Measurements from ENCODE around the gene MEGF11. TPM values are rescaled to one million over a fixed set of nuclear protein-coding genes. Genes with fewer than 3 reads are reported as not detected.

Gene MEGF11
- polyA plus RNA-seq, 12 donors, result 0.12 to 1.6 (median 0.60) TPM; not detected in 2

DNA sequence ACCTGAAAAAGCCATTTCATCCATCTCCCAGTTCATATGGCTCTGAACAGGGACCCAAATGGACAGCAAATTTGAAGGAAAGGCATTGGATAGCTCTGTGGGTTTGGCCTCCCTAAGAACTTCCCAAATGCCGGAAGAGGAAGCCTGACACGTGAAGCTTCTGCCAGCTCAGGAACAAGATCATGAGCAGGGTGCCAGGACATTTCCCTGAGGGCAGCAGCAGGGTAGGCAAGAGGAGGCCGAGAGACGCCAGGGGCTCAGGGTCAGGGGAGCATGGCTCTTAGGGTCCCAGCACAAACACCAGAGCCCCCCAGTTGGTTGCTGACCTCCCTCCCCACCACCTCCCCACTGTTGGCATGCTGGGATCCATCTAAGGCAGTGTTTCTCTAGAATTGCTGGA, 187.5 kb downstream of the MEGF11 start:
- no peak for DNase-seq

DNA sequence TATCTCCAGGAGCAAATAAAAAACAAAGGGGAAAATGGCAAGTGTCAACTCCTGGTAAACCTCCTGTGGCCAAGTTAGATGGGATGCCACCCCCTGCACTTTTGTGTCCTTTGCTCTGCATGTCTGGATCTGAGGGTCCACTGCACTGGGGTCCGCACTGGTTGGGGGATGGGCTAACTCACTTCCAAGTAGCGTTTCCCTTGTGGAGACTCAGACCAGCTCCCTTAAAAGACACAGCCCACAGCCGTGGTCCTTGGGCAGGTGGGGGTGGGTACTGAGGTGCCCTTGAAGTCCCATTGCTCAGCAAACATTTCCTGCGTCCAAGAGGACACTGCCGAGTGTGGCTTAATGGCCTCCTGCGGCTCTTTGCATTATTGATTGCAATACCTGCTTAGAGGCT, 188.2 kb downstream of the MEGF11 start:
- no peak for DNase-seq

DNA sequence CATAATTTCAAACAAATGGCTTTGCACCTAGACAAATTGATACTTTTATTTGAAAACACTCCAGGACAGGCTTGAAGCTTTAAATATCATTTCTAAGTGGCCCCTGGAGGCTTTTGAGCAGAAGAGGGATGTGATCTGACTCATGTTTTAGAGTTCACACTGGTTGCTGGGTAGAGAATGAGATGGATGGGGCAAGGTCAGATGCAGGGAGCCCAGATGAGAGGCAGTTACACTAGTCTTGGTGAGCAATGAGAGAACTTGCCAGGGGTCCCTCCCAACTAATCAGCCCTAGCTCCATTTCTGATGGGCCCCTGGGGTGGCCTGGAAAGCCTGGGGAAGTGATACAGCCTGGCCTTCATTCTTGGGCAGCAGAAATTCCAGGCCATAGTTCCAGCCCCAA, 190.4 kb downstream of the MEGF11 start:
- no peak for DNase-seq

DNA sequence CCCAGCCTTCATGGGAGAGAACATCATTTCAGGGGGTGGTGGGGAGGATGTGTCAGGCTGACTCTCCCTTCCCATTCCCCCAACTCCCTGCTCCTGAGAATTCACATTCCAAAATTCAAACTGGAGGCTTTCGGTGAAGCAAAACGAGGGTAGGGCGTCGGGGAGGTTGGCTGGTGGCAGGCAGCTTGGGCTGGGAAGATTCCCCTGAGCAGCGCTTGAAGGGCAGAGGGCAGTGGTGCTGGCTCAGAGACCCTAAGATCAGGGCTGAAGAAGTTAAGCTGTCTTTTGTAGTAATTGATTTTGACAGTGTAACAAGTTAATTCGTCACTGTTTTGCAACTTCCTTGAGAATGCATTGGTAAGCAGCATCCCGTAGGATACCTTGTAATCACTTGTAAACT, 196.5 kb downstream of the MEGF11 start:
- no peak for DNase-seq

DNA sequence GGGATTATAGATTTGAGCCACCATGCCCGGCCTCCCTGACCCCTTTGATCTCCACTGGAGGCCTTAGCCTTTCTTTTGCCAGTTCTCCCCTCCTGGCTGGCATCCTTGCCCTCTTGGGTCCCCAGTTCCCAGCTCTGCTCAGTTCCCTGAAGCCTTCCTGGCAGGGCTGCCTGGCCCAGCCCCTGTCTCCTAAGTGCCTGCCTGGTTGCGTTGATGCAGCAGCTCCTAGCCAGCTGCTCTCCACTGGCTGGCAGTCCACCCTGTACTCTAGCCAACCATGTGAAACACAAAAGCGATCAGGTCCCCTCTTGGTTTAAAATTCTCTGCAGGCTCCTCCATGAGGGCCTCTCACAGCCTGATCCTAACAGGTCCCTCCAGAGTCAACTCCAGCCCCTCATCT, 199.6 kb downstream of the MEGF11 start:
- no peak for DNase-seq

DNA sequence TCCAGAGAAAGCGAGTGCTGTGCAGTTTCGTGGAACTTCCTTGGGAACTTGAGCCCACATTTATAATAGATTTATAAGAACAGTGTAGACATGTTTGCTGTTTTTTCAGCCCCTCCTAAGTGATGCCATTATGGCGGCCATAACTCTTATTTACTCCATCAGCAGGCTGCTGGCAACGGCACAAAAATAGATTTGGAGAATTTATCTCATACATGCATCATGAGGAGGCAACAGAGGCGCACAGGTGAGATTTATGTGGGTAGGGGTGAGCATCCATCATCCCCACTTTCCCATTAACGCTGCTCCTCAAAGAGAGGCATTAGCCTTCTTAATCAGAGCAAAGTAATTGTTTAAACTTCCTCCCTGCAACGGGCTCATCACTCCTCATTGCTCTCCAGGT, 201.7 kb downstream of the MEGF11 start:
- no peak for DNase-seq

DNA sequence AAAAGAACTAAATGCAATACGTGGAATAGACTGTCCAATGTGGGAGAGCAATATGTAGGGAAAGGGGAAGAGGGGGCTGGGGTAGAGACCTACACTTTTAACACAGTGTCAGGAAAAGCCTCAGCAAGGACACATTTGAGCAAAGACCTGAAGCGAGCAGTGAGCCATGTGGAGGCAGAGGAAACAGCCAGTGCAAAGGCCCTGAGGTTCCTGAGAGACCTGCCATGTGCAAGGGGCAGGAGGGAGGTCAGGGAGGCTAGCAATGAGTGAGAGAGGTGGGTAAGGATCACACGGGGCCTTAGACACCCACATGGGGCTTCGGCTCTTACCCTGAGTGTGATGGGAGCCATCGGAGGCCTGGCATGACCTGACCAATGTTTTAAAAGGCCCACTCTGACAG, 203.3 kb downstream of the MEGF11 start:
- DNase-seq, result no peak

DNA sequence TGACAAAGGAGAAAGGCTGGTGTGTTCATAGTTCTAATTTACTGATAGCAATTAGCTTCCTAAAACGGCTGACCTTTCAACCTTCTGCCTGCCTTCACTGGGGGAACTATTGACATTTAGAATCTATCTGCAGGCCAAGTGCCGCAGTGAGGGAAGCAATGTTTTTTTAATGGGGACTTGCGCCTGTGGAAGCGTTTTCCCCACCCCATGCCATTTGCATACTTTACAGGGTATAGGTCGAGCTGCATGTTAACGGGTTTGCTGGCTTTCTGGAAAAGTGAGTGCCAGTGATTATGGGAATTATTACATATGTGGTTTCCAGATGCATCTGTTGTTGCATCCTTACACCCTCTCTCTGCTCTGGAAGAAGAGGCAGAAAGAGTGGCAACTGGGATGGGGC, 204.2 kb downstream of the MEGF11 start:
- DNase-seq, result no peak

DNA sequence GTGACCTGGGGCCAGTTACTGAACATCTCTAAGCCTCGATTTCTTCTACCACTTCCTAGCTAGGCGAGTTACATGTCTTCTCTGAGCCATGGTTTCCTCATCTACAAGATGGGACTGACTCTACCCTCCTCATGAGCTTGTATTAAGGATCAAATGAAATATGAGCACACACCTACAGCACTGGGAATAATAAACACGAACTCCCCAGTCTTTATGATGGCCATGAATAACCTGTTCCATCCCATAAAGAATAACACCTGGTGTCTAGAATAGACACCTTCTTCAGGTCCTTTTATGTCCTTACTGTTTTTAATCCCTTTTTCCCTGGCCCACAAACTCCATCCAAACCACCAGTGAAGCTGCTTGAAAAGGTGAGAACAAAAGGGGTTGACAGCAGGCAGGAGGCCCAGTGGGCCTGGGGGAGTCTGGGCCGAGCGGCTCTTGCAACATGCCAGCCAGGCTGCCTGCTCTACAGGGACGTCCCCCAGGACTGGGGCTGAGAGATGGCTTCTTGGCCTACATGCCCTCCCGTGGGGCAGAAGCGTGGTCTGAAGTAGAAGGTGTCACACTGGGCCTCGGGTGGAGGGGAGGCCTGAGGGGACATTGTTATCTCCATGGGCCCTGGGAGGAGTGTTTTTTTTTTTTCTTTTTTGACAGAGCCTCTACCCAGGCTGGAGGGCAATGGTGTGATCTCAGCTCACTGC, 206.1 kb downstream of the MEGF11 start:
- DNase-seq, result no peak

DNA sequence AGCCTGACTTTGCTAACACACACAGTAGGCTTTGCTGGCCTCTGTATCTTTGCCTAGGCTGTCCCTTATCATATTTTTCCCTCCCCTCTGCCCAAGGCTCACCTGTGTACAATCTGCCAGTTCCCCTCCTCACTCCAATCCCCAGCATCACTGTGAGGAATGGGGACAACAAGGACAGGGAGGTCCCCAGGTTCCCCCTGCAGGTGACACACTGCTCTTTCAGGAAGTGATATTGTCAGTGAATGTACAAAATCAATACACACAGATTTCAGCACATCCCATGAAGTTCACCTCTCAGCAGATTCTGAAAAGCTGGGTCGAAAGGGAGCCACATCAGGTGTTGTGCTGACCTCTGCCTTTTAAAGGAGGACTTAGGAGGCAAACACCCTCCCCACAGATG, 206.8 kb downstream of the MEGF11 start:
- DNase-seq, result no peak

DNA sequence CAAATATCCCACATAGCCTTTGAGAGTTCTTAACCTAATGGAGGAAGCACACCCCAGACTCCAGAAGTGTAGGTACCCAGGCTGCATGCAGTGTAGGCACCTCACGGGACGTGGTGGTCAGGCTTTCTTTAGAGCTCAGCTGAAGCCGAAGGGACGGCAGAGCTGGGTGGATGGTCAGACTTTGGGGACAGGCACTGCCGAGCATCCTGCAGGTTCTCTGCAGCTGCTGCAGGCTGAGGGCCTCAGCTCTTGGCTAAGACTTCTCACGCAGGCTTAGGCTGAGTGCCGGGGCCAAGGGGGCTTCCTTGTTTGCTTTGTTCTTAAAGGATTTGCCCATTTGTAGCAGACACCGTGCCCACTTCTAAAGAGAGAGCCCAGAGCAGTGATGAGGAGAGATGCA, 207.2 kb downstream of the MEGF11 start:
- DNase-seq, result no peak

DNA sequence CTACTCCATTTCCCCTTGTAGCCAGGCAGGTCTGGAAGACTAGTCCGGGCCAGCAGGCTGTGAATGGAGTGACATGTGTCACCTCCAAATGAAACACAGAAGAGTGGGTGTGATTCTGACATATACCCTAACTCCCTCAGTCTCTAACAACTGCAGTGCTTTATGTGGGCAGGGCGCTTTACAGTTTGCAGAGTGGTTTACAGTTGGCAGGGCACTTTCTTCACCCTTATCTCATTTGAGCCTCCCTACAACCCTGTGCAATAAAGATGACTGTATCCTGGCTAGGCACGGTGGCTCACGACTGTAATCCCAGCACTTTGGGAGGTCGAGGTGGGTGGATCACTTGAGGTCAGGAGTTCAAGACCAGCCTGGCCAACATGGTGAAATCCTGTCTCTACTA, 208.0 kb downstream of the MEGF11 start:
- DNase-seq, result no peak

DNA sequence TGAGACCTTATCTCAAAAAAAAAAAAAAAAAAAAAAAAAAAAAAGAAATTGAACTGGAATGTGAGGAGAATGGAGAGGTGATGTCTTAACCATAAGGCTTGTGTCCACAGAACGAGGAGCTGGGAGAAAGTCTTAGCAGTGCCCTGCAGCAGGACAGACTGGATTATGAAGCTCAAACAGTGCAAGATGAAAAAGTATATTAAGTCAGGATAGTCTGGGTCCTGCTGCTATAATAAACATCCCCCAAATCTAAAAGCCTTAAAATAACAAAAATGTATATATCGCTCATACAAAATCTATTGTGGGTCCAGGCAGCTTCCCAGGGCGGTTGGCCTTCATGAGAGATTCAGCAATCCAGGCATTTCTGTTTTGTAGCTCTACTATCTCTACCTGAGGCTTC, 208.7 kb downstream of the MEGF11 start:
- DNase-seq, result no peak

DNA sequence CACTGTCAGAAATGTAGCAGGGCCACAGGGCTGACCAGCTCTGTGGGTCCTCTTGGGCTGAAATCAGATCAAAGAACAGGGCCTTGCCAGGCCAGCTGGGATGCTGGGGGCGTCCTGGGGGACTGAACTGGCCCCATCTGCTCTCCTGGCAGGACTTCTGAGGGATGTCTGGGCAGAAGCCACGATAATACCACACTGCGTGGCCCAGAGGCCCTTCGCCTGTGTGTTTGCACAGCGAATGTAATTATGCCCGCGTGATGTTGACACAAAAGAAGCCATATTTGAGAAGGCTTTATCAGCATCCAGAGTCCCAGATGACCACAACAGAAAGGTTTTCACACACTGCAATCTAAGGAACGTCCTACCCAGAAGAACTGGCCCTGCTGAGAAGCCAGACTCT, 210.3 kb downstream of the MEGF11 start:
- DNase-seq, result no peak

DNA sequence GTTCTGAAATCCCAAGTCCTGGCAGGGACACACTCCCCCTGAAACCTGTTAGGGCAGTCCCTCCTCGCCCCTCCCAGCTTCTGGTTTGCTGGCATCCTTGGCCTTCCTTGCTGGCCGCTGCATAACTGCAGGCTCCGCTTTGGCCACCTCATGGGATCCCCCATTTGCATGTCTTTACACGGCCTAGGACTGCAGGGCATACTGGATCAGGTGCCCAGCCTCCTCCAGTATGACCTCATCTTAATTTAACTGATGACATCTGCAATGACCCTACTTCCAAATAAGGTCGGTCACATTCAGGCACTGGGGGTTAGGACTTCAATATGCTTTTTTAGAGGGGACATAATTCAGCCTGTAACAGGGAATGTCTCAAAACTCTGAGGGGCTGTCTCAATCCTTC, 210.9 kb downstream of the MEGF11 start:
- DNase-seq, result no peak

DNA sequence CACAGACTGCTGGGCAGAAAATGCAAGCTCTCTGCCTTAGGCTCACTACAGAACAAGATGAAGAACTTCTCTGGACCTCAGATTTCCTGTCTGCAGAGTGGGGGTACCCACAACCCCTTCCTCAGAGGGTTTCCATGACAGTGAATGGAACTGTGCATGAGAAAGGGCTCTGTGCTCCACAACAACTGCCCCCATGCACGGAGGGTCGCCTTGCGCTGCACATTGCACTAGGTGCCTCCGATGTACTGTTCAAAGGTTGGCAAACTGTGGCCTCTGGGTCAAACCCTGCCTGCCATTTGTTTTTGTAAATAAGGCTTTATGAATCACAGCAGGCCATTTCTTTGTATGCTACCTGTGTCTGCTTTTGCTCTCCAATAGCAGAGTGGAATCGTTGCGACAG, 212.3 kb downstream of the MEGF11 start:
- no peak for DNase-seq

DNA sequence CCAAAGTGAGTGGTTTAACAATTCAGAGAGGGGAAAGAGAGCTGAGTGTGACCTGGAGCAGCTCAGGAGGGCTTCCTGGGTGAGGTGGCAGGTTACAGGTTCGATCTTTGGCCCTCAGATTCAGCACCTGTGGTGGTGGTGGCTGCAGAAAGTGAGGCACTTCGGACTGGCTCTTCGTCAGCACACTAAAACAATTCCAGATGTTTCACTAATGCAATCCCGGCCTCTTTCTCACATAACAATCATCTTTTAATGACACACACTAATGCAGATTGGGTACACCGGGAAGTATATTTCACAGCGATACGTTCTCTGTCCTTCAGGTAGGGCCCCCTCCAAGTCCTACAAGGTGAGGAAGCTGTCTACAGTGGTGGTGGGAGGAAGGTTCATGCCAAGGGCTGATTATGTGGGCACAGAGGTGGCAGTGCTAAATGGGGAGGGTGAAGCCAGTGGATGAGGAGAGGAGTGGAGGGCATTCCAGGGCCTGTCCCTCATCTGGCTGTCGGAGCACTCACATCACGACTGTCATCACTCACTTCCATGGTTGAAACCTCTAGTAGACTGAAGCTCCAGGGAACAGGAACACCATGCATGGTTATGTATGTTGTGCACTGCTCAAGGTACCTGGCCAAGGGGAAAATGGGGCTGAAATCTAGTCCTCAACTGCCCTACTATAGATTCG, 213.2 kb downstream of the MEGF11 start:
- no peak for DNase-seq

DNA sequence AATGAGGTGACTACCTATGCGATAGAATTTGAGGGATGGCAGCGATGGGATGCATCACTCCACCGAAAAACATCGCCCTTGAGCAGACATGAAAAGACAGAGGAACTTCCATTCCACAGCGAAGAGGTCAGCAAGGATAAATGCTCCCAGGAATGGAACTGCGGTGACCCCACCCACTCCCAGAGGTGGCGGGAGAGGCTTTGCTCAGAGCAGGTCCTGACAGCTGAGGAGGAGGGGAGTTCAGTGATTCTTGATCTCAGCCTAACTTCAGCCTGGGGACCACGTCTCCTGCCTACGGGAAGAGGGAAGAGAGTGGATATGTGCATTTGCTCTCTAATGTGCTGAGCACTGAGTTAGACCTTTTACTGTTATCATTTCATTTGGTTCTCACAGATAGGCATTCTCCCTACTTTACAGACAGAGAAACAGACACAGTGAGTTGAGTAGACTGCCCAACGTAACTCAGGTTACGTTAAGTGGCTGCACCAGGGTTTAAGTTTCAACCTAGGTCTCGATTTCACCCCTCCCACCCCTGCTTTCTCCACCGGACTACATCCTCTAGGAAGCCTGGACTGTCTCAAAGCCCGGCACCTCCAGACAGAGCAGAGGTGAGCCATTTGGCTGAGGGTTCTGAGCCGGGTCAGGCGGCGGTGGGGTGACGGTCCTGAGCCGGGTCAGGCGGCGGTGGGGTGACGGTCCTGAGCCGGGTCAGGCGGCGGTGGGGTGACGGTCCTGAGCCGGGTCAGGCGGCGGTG, 214.3 kb downstream of the MEGF11 start:
- DNase-seq, result no peak

DNA sequence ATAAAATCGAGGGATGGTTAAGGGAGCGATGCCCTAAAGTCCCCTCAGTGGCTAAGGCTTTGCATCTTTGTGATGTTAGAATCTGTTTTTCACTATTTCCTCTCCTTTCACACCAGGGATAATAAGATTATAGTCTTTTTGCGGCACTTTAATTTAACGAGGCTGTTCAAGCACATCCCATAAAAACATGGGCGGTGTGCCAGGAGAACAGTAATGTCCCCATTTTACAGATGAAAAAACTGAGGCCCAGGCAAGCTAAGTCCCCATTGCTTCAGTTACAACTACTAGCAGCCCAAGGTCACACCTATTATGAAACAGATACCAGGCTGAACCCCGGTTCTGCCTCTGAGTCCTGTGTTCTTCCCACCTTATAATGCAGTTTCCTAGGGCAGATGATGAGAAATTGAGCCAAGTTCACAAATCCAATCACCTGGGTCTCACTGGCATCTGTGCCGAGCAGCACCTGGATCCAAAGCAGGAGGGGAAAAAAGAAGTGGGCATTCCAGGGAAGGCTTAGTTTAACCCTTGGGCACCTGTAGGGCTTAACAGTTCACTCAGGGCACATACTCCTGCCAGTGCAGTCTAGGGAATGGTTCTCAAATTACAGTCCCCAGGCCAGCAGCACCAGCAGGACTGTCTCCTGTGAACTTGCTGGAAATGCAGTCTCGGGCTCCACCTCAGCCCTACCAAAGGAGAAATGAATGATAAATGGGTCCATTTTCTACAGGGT, 215.0 kb downstream of the MEGF11 start:
- no peak for DNase-seq

DNA sequence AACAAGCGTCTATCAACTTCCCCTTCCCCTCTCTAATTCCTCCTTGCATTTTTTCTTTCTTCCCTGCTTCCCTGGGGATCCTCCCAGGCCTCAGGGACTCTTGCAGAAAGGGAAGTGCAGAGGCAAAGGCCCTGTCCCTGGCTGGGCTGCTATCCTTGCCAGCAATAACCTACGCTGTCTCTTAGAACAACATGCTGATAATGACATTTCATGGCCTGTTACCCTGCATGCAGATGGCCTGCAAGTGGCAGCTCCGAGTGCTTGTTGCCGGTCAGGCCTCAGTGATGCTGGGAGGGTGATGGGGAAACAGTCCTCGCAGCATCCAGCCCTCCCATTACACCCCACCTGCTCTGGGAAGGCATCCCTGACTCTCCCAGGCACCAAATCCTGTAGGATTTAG, 216.7 kb downstream of the MEGF11 start:
- DNase-seq, result no peak

DNA sequence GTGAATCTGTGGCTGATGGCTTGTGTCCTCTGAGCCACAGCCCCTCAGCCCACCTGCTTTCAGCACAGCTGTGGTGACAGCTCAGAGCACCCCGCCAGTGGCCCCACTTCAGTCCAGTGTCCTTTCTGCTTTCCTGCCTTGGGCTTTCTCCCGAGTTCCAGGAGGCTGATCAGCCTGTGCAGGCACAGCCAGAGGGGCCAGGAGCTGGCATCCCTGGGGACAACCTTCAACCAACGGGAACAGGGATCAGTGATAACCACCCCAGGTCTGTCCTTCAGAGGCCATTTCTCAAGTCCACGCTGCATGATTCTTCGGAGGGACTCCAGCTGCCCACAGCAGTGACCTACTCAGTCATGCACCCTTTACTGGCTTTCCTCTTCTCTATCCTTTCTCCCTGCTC, 217.6 kb downstream of the MEGF11 start:
- DNase-seq, result no peak

DNA sequence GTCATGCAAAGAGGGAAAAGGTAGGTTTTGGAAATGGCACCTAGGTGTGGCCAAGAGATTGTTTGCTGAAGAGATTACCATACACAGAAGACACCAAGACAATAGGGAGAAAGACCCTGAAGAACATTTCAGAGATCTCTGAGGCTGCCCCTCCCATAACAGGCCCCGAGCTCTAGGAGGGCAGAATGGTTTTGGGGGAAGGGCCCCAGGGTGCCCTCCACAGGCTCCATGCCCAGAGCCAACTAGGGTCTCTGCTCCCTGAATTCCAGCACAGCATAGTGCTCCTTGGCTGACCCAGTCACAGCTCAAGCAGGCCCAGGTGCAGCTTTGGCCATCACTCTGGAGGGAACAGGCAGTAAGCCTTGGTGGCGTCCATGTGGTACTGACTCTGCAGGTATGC, 220.4 kb downstream of the MEGF11 start:
- no peak for DNase-seq

DNA sequence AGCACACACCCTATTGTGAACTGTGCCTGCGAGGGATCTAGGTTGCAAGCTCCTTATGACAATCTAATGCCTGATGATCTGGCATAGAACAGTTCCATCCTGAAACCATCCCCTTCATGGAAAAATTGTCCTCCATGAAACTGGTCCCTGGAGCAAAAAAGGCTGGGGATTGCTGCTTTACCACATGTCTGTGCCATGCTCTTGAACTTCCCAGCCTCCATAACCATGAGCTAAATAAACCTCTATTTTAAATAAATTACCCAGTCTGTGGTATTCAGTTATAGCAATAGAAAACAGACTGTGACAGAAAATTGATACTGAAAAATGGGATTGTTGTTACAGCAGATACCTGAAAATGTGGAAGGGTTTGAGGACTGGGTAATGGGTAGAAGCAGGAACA, 221.5 kb downstream of the MEGF11 start:
- DNase-seq, result no peak

Measured in muscle of arm (tissue), 12 donors.